Endometrial microvascular endothelial cells (primary cell): ENCODE results near the gene POMC. TPM values are rescaled to one million over a fixed set of nuclear protein-coding genes. Genes with fewer than 3 reads are reported as not detected.

Experiments
- total RNA-seq: library from RNA; depleted of rRNA; stranded (reverse); fragments of >200 nt; gene quantifications from one replicate; pipeline ENCODE4 v1.2.3, GENCODE V29; 2015; ENCODE audit errors: inconsistent ontology term

The POMC gene
- total RNA-seq, 1 donor from 2014 or later: 5.9 TPM

Other genes starting within 250 kb of the POMC start
- 38.0 TPM for gene ADCY3, start 248.3 kb downstream of the POMC start, total RNA-seq
- 4.2 TPM for gene DNAJC27, start 196.6 kb downstream of the POMC start, total RNA-seq
- gene EFR3B, start 126.5 kb downstream of the POMC start, total RNA-seq: 0.65 TPM
- 9.2 TPM for gene DNMT3A, start 173.3 kb upstream of the POMC start, total RNA-seq